Activated T-helper 2 cell treated with anti-CD3 and anti-CD28 coated beads, Interferon-gamma antibody, Interleukin-2, Interleukin-4, amounts not matched to agents 10 μg/mL and 5 μg/mL and 100 μg/mL, durations not matched to agents 14 hours and 24 hours and 36 hours (primary cell): Measurements from ENCODE around the gene MAML3. TPM values are rescaled to one million over a fixed set of nuclear protein-coding genes. Genes with fewer than 3 reads are reported as not detected.

Experiments used
- DNase-seq: peaks from one replicate; pipeline ENCODE4 v3.0.0; 2021; ENCODE audit warnings: low spot score
- H3K27ac Mint-ChIP-seq: one replicate; pipeline ENCODE4 v1.8.0; 2021; ENCODE audit warnings: mixed read lengths
- H3K27me3 Mint-ChIP-seq: one replicate; pipeline ENCODE4 v1.8.0; 2021; ENCODE audit warnings: low read depth, mixed read lengths
- H3K36me3 Mint-ChIP-seq: one replicate; pipeline ENCODE4 v1.8.0; 2021; ENCODE audit warnings: low read depth, mixed read lengths
- H3K4me1 Mint-ChIP-seq: one replicate; pipeline ENCODE4 v1.8.0; 2021; ENCODE audit warnings: low read depth, mixed read lengths
- H3K4me3 Mint-ChIP-seq: one replicate; pipeline ENCODE4 v1.8.0; 2021; ENCODE audit warnings: low read depth, mild to moderate bottlenecking, moderate library complexity, mixed read lengths
- H3K9me3 Mint-ChIP-seq: one replicate; pipeline ENCODE4 v1.8.0; 2021; ENCODE audit warnings: mixed read lengths
- intact Hi-C: fragments of 100-400 bp; cut with micrococcal nuclease; formaldehyde crosslinking; loops from one replicate; pipeline ENCODE4 v1.15.1; 2023
- total RNA-seq: library from RNA; stranded (reverse); gene quantifications from 2 replicates; pipeline ENCODE4 v1.2.3, GENCODE V29; 2022

MAML3 gene
- total RNA-seq, 1 donor from 2014 or later, result 3.3 TPM

GRCh38 chr4:140102421-140102820 lies 51.6 kb downstream of the MAML3 start:
- Mint-ChIP-seq H3K36me3 (peaks cover 8% of the 10 kb centered on the region), H3K9me3 (peaks cover 5% of the 10 kb centered on the region), H3K4me1 (peaks cover 62% of the 10 kb centered on the region), H3K27ac (no peak overlapping the region), H3K4me3 (peak overlapping the region; percentile 2), H3K27me3 (peaks cover 3% of the 10 kb centered on the region)
- intact Hi-C loops, result loop anchor here (2.0 to 5.0 kb wide), 3 partner anchors 152 to 435 kb away; partner anchors contain the start of gene MGST2
- no peak for DNase-seq

GRCh38 chr4:140100771-140101170 lies 53.2 kb downstream of the MAML3 start:
- Mint-ChIP-seq H3K9me3 (peaks cover 5% of the 10 kb centered on the region), H3K4me3 (no peak overlapping the region), H3K27me3 (no peaks in the 10 kb centered on the region), H3K4me1 (peaks cover 72% of the 10 kb centered on the region), H3K27ac (no peak overlapping the region), H3K36me3 (peaks cover 8% of the 10 kb centered on the region)
- intact Hi-C loops, result loop anchor here (5.0 kb wide), 1 partner anchor 433 kb away; the partner anchor contains the start of gene MGST2
- no peak for DNase-seq

GRCh38 chr4:140099983-140100382 lies 54.0 kb downstream of the MAML3 start:
- DNase-seq, result no peak
- intact Hi-C loops, result loop anchor here (5.0 to 10.0 kb wide), 3 partner anchors 152 to 645 kb away; partner anchors contain the start of genes MGST2 and RAB33B
- peaks cover 8% of the 10 kb centered on the region for H3K36me3 Mint-ChIP-seq
- peaks cover 5% of the 10 kb centered on the region for H3K9me3 Mint-ChIP-seq
- H3K4me3 Mint-ChIP-seq, result no peak overlapping the region
- H3K27me3 Mint-ChIP-seq, result no peaks in the 10 kb centered on the region
- H3K27ac Mint-ChIP-seq, result peak overlapping the region; percentile 34
- H3K4me1 Mint-ChIP-seq, result peaks cover 76% of the 10 kb centered on the region

- peaks cover 86% of the 10 kb centered on the region for H3K4me1 Mint-ChIP-seq
- intact Hi-C loops, result loop anchor here (5.0 to 10.0 kb wide), 2 partner anchors 154 to 644 kb away; partner anchors contain the start of gene RAB33B
- peaks cover 5% of the 10 kb centered on the region for H3K9me3 Mint-ChIP-seq
- H3K27ac Mint-ChIP-seq, result peak overlapping the region; percentile 43
- no peaks in the 10 kb centered on the region for H3K27me3 Mint-ChIP-seq
- H3K36me3 Mint-ChIP-seq, result peaks cover 8% of the 10 kb centered on the region
- H3K4me3 Mint-ChIP-seq, result no peak overlapping the region
- DNase-seq, result no peak
Observed at GRCh38 chr4:140098455-140099160, 55.4 kb downstream of the MAML3 start.

- no peak for DNase-seq
- intact Hi-C loops, result loop anchor here (2.0 to 10.0 kb wide), 3 partner anchors 25 to 643 kb away; partner anchors contain the start of gene RAB33B
- Mint-ChIP-seq H3K27me3 (no peaks in the 10 kb centered on the region), H3K9me3 (peaks cover 4% of the 10 kb centered on the region), H3K4me1 (peaks cover 78% of the 10 kb centered on the region), H3K4me3 (no peak overlapping the region), H3K27ac (no peak overlapping the region), H3K36me3 (peaks cover 3% of the 10 kb centered on the region)
Observed at GRCh38 chr4:140097572-140097971, 56.4 kb downstream of the MAML3 start.

- peak overlapping the region; percentile 99 for H3K27ac Mint-ChIP-seq
- no peak overlapping the region for H3K4me3 Mint-ChIP-seq
- no peaks in the 10 kb centered on the region for H3K27me3 Mint-ChIP-seq
- peaks cover 81% of the 10 kb centered on the region for H3K4me1 Mint-ChIP-seq
- intact Hi-C loops, result loop anchor here (1.0 to 10.0 kb wide), 5 partner anchors 24 to 642 kb away; partner anchors contain the start of gene RAB33B
- DNase-seq, result no peak
- H3K36me3 Mint-ChIP-seq, result no peaks in the 10 kb centered on the region
- no peaks in the 10 kb centered on the region for H3K9me3 Mint-ChIP-seq
Observed at GRCh38 chr4:140096921-140097320, 57.1 kb downstream of the MAML3 start.

GRCh38 chr4:140096483-140096861 lies 57.5 kb downstream of the MAML3 start:
- Mint-ChIP-seq H3K4me1 (peaks cover 82% of the 10 kb centered on the region), H3K36me3 (no peaks in the 10 kb centered on the region), H3K27me3 (no peaks in the 10 kb centered on the region), H3K27ac (peak overlapping the region; percentile 99), H3K9me3 (no peaks in the 10 kb centered on the region), H3K4me3 (peak overlapping the region; percentile 86)
- DNase-seq, result no peak
- intact Hi-C loops, result loop anchor here (1.0 to 10.0 kb wide), 5 partner anchors 24 to 642 kb away; partner anchors contain the start of gene RAB33B

- Mint-ChIP-seq H3K4me1 (peaks cover 82% of the 10 kb centered on the region), H3K27me3 (no peaks in the 10 kb centered on the region), H3K36me3 (no peaks in the 10 kb centered on the region), H3K4me3 (peak overlapping the region; percentile 86), H3K9me3 (no peaks in the 10 kb centered on the region), H3K27ac (peak overlapping the region; percentile 99)
- intact Hi-C loops, result loop anchor here (1.0 to 10.0 kb wide), 7 partner anchors 7 to 641 kb away; partner anchors contain the start of gene RAB33B
- DNase-seq, result peak; percentile 61
Observed at GRCh38 chr4:140095694-140096482, 58.1 kb downstream of the MAML3 start.

GRCh38 chr4:140094438-140095420 lies 59.3 kb downstream of the MAML3 start:
- no peaks in the 10 kb centered on the region for H3K36me3 Mint-ChIP-seq
- H3K27me3 Mint-ChIP-seq, result no peaks in the 10 kb centered on the region
- no peaks in the 10 kb centered on the region for H3K9me3 Mint-ChIP-seq
- peak overlapping the region; percentile 86 for H3K4me3 Mint-ChIP-seq
- H3K27ac Mint-ChIP-seq, result peak overlapping the region; percentile 99
- DNase-seq, result peak; percentile 43
- intact Hi-C loops, result loop anchor here (1.0 to 10.0 kb wide), 4 partner anchors 9 to 640 kb away; partner anchors contain the start of gene RAB33B
- peaks cover 80% of the 10 kb centered on the region for H3K4me1 Mint-ChIP-seq

GRCh38 chr4:140092094-140092851 lies 61.7 kb downstream of the MAML3 start:
- Mint-ChIP-seq H3K4me3 (no peak overlapping the region), H3K36me3 (peaks cover 5% of the 10 kb centered on the region), H3K27ac (no peak overlapping the region), H3K27me3 (peaks cover 5% of the 10 kb centered on the region), H3K4me1 (peaks cover 73% of the 10 kb centered on the region), H3K9me3 (no peaks in the 10 kb centered on the region)
- DNase-seq, result no peak
- intact Hi-C loops, result loop anchor here (10.0 kb wide), 1 partner anchor 637 kb away; the partner anchor contains the start of gene RAB33B

- peaks cover 5% of the 10 kb centered on the region for H3K27me3 Mint-ChIP-seq
- H3K27ac Mint-ChIP-seq, result no peak overlapping the region
- no peak overlapping the region for H3K4me3 Mint-ChIP-seq
- peaks cover 5% of the 10 kb centered on the region for H3K36me3 Mint-ChIP-seq
- H3K9me3 Mint-ChIP-seq, result no peaks in the 10 kb centered on the region
- intact Hi-C loops, result loop anchor here (10.0 kb wide), 1 partner anchor 637 kb away; the partner anchor contains the start of gene RAB33B
- no peak for DNase-seq
- peaks cover 64% of the 10 kb centered on the region for H3K4me1 Mint-ChIP-seq
Observed at GRCh38 chr4:140091305-140091704, 62.7 kb downstream of the MAML3 start.
